ENCODE results near the gene BFSP2.

The BFSP2 gene

DNA sequence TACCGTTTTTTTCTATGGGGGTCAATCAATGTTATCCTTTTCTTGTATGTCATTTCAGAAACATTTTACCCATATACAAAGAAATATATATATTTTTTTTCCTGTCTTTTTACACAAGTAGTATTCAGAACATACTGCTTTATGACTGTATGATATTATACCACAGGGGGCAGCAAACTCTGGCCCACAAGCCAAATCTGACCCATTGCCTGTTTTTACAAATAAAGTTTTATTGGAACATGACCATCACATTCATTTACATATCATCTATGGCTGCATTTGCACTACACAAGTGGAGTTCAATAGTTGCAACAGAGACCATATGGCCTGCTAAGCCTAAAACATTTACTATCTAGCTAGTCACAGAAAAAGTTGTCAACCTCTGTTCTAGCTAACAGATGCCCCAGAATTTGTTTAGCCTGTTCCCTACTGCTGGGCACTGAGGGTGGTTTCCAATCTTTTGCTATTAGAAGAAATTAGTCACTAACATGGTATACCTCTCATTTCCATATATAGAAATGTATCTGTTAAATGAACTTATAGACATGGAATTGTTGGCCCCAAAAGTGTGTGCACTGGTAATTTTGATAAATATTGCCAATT lies 57.7 kb downstream of the BFSP2 start:
- peak; percentile 23 for DNase-seq

DNA sequence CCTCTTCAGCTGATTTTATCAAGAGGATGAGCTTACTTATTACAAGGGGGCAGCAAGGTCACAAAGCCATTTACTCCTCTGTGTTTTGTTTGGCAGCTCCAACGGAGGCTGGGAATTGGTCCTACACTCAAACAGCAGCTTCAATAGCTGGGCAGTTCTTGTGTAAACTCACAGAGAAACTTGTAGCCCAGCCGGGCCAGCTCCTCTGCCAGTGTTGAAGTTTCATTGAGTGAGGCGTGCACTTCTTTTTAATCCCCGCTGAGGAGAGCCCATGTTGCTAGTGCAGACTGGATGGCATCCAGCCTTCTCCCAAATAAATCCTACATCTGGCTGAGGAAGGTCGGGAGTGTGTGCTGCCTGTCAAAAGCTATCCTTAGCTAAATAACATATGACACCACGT lies 59.5 kb downstream of the BFSP2 start:
- peak; percentile 47 for DNase-seq

DNA sequence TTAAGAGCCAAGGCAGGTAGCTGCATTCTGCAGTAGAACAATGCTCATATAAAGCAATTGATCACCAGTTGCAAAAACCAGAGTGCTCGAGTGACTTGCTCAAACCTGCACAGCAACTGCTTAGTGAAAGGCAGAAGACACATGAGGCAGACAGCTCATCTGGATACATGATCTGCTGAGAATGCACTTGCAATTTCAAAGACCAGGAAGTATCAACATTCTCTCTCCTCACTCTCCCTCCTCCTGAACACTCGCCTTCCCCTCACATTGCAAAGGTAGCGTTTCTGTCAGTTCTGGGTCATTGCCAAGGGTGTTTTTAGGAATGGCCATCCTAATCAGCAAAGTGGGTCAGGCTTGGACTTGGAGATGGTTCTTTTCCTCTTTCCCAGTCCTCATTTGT lies 61.0 kb downstream of the BFSP2 start:
- DNase-seq, result peak; percentile 46

- no peak for DNase-seq
Measured at GRCh38 chr3:133461291-133461690, 61.4 kb downstream of the BFSP2 start.

GRCh38 chr3:133463347-133463860 lies 63.5 kb downstream of the BFSP2 start:
- no peak for DNase-seq

DNA sequence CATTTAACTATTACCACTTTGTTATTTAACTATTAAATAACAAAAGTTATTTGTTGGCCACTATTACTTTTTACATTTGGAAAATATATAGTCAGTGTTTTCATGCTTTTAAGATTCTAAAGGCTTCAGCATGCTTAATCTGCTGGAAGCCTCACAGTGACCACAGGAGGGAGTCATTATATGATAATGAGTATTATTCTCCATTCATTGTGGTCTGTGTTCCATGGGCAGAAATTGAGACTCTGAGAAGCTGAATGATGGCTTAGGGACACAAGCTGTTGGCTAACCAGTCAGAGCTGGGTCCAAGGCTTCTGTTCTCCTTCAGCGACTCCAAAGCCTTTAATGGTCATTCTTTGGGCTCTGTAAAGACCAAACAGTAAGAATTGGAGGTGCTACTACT lies 64.7 kb downstream of the BFSP2 start:
- DNase-seq, result peak; percentile 33

DNA sequence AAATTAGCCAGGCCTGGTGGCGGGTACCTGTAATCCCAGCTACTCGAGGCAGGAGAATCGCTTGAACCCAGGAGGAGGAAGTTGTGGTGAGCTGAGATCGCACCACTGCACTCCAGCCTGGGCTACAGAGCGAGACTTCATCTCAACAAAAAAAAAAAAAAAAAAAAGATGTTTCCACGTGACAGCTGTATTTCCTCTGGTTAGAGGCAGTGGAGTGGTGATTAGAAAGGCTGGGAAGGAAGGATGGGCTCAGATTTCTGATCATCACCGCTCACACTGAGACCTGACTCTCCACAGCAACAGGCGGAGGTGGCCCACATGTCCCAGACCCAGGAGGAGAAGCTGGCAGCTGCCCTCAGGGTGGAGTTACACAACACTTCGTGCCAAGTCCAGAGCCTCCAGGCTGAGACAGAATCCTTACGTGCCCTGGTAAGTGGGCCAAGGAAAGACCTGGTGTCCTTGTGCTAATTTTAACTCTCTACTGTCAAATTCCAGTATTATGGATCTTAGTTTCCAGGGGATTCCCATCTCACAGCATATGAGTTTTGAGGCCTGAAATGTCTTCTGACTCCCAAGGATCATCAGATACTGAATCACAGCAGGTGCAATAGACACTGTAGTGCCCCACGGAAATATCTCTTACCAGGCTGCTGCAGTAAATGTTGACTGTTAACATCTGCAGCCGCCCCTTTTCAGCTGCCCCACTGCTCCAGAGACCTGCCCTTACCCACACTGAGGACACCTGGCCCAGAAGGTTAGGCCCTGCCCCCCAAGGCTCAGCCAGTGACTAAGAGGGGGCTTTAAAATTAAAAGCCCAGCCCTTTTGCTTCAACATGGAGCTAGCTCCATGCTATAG lies 66.9 kb downstream of the BFSP2 start:
- DNase-seq, result peak; percentile 63

GRCh38 chr3:133467780-133468179 lies 67.9 kb downstream of the BFSP2 start:
- no peak for DNase-seq

DNA sequence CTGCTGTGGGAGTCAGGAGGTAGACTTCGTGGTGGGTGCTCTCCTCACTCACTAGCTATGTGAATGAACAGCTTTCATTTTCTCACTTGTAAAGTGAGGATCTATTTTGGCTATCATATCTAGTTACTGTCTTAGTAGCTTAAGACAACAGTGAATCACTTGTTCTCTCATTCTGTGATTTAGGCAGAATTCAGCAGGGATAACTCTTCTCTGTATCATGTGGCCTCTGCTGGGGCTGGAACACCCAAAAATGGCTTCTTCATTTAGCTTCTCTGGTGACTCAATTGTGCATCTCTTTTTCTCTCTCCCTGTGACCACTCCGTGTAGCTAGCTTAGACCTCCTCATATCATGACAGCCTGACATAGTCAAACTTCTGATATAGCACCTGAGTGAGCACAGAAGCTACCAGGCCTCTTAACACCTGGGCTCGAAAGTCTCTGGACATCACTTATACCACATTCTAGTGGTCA lies 68.4 kb downstream of the BFSP2 start:
- DNase-seq, result no peak

GRCh38 chr3:133469140-133469731 lies 69.4 kb downstream of the BFSP2 start:
- DNase-seq, result no peak

DNA sequence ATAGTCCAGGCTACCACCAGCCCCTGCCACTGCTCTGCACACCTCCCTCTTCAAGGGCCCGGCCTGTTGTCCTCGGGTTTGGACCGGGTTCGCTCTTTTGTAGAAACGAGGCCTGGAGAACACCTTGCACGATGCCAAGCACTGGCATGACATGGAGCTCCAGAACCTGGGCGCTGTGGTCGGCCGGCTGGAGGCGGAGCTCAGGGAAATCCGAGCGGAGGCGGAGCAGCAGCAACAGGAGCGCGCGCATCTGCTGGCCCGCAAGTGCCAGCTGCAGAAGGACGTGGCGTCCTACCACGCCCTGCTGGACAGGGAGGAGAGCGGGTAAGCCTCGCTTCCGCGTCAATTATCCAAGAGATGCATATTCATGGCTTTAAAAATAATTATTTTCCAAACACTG lies 72.4 kb downstream of the BFSP2 start:
- DNase-seq, result peak; percentile 10

- DNase-seq, result peak; percentile 16
Measured at GRCh38 chr3:133472889-133473288, 73.0 kb downstream of the BFSP2 start.

GRCh38 chr3:133473472-133474191 lies 73.8 kb downstream of the BFSP2 start:
- DNase-seq, result peak; percentile 59

DNA sequence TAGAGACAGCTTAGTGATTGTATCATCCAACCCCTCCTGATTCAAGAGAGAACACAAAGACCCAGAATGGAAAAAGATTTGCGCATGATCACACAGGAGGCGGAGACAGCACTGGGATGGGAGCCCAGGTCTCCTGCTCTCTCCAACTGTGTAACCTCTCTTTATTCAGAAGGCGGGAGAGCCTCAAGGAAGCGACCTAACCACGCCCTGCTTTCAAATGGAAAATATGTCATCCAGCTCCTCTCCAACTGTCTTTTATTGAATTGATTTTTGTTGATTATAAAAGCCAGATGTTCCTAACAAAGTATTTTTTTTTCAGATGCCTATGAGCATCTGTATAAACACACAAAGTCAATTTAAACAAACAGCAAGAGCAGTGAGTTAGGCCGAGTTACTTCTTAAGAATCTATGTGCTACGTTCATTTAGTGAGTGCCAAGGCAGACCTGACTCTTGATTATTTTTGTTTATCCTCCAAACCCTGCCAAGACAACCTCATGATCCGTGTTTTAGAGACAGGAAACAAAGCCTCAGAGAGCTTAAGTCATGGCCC lies 74.5 kb downstream of the BFSP2 start:
- peak; percentile 89 for DNase-seq

DNA sequence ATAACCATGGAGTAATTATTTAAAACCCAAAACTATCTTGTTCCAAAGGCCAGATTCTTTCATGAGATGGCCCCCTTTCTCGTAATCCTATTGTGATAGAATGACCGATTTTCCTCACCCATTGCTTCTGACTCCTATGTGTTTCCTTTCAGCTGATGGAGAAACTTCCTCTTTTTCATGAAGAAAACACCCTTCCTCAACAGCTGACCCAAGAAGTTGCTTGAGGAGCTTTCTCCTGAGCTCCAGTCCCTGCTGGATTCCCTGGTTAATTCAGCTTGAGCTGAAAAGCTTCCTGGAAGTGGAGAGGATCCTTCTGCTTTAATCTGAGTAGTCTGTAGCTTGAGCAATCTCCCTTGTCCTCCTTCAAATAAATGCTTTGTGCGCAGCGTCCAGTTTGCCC lies 75.0 kb downstream of the BFSP2 start:
- no peak for DNase-seq

DNA sequence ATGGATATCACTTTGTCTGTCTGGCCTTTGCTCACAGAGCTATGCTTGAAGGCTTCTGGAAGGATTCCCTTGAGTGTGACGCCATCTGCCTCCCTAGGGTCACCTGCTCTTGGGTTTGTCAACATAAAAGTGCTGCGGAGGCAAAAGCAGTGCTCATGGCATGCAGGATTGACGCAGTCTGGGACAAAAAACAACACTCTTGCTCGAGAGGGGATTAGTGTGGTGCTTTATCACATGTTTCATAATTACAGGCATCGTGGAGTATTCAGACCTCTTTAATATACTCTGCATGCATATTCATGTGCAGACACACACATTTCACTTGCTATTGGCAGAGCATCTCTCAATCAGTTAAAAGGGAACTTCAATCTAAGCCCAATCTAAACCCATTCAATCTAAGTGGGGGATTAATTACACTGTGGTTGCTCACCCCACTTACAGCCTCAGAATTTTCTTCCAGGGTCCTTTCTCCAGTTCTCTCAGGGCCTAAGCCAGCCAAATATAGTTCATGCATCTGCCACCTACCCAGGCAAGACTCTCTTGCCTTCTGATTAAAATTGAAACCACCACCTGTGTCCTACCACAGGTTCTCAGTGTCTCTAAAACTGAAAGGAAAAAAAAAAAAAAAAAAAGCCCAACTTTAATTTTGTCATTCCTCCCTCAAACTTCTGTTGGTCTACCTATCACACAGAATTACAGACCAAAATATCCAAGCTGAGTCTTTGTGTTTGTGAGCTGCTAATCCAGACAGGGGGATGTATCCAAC lies 75.6 kb downstream of the BFSP2 start:
- peak; percentile 62 for DNase-seq

DNA sequence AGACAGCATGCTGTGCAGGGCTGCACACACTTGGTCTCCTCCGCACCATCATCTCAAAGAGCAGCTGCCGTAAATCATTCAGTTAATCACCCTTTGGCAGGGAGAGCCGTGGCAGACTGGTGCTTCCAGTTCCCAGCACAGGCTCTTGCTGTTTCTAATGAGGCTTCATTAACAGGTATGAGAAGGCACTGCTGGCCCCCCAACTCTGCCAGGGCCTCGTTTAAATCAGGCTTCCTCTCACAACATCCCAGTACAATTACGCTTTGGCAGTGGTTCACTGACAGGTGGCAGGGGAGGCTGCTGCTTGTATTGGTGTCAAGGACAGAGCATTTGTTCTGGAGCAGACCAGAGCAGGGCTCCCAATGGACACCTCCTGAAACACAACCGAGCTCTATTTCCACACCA lies 77.1 kb downstream of the BFSP2 start:
- DNase-seq, result peak; percentile 22

GRCh38 chr3:133477487-133477886 lies 77.6 kb downstream of the BFSP2 start:
- no peak for DNase-seq

- no peak for DNase-seq
Measured at GRCh38 chr3:133478624-133479023, 78.8 kb downstream of the BFSP2 start.

DNA sequence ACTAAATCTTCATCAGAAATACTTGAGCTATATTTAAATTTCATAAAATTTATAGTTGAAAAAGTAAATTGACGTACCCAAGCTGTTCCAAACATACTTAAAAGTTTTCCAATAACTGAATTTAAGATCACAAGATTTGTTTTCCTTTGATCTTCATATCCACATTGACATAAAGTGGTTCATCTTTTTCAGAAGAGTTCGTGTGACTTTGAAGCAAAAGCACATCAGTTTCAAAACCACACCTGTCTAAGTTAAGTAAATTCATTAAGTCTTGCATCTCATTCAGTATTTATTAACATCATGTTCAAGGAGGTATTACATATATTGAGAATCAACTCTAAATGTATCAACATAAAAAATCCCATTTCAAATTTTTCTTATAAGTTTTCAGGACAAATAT lies 79.5 kb downstream of the BFSP2 start:
- no peak for DNase-seq

DNA sequence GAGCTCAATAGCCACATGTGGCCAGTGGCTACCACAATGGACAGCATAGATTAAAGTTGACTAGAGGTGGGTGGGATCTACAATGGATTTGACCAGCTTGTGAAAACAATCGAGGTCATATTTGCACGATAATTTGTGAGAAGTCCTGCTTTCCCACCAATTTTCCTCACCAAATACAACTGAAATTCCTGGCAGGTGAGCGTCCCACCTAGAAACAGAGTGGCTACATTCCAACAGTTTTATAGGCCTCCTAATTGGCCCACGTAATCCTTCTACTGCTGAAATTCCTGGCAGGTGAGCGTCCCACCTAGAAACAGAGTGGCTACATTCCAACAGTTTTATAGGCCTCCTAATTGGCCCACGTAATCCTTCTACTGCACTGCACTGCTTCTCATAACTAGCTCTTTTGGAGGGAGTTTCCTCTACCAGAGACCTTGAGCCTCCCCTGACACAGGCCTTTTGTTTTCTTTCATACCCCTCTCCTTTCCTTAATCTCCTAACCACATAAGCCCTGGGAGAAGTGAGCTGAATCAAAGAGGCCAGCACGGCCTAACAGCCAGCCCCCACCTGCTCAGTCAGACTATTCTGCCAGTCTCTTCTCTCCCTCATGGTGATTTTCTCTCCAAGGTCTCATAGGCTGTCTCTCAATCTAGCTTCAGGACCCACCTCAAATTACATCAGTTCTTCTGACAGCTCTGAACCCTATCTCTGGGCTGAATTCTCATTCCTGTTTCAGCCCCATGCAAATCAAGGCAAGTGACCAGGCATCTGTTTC lies 80.2 kb downstream of the BFSP2 start:
- no peak for DNase-seq
